NCI-H345 treated with DMSO at 0.1 percent for 48 hours (cell line): ENCODE results near the gene CCNY.
"Not testable (repeated sequence)": the region's sequence is repeated elsewhere in the genome, so short reads cannot be mapped to it uniquely, and the experiment has no call there.

Source experiments
- DNase-seq: peaks from one replicate; lab custom pipeline; 2025; ENCODE audit not compliant: unreplicated experiment; lab: John Stamatoyannopoulos, UW

Gene CCNY

GRCh38 chr10:35353805-35354204, 17.5 kb downstream of the CCNY start:
- DNase-seq = no peak

- DNase-seq = not testable (repeated sequence)
Observed at GRCh38 chr10:35354257-35354656, 17.9 kb downstream of the CCNY start.

- DNase-seq = no peak
Observed at GRCh38 chr10:35355971-35356724, 19.8 kb downstream of the CCNY start.

DNA sequence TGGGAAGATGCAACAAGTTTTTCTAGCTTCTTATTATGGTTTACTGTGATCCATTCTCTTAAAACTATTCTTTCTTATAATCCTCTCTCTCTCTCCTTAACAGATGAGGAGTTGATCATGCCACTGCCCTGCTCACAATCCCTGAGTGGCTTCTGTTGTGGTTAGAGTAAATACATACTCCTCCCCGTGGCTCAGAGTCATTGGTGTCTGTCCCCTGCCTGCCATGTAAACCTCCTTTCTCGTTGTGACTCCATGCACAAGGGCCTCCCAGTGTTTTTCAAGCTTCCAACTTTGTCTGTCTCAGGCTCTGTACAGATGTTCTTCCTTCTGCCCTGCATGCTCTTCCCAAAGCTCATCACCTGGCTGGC, 20.4 kb downstream of the CCNY start:
- no peak for DNase-seq

- DNase-seq = no peak
Observed at GRCh38 chr10:35359056-35359455, 22.7 kb downstream of the CCNY start.

- no peak for DNase-seq
Observed at GRCh38 chr10:35359873-35360272, 23.6 kb downstream of the CCNY start.

- DNase-seq = no peak
Observed at GRCh38 chr10:35362701-35363350, 26.5 kb downstream of the CCNY start.

DNA sequence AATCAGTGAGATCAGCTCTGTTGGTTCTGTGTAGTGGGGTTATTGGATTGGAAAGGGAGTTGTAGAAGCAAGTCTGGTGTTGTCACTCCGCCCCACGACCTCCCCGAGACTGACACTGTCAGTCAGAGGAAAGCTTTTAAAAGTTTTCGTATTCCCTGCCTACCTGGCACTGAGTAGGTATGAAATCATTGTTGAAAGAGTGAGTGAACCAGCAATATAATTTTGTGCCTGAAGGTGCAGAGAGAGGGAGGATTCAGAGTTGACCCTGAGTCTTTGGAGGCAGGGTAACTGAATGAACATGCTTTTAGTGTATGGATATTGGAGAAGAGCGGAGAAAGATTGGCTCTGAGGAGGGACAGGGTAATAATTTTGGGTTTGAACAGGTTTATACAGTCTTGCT, 27.3 kb downstream of the CCNY start:
- DNase-seq = no peak

GRCh38 chr10:35364808-35365207, 28.5 kb downstream of the CCNY start:
- no peak for DNase-seq

DNA sequence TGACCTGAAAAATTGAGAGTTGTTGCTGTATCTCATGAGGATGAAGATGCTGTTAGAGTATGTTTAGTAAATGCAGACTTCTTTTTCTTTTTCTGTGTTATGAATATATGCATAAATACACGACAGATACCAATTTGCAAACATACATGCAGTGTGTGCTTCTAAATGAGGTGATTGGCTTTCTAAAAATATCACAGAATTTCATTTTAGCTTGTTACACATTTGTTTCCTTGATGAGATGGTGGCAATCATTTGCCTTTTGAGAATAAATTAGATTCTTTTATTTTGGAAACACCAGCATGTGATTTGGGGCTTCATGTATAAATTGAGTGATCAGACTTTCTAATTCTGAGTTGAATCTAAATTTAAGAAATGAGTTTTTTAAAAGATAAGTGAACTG, 29.7 kb downstream of the CCNY start:
- DNase-seq = no peak

DNA sequence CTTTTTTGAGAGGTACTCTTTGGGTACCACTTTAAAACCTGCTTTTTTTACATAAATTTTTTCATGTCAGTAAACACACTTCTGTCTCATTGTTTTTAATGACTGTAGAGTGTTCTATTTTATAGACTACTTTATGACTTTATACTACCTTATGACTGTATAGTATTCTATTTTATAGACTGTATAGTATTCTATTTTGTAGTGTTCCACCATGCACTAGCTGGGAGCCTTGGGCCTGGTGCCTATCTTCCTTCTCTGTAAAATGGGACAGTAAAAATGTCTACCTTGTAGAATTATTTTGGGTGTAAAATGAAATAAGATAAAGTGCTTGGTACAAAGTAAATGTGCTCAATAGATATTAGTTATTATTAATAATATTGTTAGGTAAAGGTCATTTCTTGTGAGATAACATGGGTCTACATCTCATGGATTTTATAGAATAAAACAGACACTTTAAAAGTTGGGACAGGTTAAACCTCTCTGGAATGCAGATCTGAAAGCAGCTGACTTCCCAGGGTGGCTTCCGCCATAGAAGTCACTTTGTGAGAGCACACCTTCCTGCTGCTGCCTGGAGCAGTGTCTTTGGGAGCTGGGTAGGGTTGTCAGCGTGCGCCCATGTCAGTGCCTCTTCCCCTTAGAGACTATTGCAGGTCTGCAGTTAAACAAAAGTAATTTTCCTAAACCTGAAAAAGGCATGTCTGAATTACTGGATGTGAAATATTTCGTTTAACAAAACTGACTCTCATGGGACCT, 31.0 kb downstream of the CCNY start:
- DNase-seq = no peak

DNA sequence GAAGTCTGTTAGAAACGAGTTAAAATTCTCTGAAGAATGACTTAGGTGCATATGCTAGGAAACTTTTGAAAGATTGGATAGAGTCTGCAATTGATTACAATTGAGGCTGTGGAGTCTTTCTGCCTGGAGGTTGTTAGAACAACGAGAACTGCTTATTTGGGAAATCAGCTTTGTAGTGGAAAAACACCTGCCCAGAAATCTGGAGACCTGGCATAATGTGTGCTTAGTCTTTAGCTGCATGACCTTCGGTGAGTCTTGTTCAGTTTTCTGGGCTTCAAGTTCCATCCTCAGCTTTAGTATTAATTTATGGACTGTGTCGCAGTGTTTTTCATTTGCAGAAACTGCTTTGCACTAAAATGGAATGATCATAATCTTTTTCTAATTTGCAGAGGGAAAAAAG, 31.7 kb downstream of the CCNY start:
- no peak for DNase-seq

DNA sequence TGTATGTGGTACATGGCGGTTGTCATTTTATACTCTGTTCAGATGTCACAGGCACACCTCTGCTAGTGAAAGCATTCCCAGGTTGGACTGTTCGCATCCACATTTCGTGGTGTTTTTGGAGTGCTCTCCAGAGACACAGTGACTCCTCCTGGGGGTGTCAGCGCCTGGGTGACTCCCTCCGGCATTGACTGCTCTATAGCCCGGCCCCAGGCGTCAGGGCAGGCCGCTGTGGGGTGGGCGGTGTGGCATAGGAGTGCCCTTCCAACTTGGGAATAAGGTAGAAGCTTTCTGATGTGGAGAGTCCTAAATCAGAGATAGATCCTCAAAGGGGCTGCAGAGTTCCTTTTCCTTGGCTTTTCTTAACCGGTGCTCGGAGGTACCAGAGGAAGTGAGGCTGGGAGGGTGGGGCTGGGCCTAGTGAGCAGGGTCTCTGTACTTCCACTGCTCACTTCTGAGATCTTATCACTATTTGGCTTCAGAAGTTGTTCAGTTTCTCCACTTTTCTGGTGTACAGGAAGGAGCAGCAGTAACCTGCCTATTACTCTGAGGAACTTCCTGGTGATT, 32.3 kb downstream of the CCNY start:
- DNase-seq = no peak

- DNase-seq = no peak
Observed at GRCh38 chr10:35369049-35369611, 32.8 kb downstream of the CCNY start.

DNA sequence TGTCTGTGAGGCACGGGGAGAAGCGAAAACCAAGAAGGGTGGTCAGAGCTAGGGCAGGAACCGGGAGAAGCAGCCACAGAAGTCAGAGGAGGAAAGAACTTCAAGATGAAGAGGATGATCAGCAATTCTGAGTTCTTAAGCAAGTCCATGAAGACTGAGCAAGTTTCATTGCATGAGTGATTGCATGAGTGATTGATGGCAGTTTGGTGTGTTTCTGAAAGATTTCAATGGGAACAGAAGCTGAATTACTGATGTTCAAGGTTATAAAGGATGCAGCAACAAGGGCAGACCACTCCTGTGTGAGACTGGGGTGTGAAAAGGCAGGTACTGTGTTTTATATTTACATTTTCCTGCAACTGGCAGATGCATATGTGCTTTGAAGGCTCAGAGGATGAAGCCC, 35.4 kb downstream of the CCNY start:
- DNase-seq = no peak

DNA sequence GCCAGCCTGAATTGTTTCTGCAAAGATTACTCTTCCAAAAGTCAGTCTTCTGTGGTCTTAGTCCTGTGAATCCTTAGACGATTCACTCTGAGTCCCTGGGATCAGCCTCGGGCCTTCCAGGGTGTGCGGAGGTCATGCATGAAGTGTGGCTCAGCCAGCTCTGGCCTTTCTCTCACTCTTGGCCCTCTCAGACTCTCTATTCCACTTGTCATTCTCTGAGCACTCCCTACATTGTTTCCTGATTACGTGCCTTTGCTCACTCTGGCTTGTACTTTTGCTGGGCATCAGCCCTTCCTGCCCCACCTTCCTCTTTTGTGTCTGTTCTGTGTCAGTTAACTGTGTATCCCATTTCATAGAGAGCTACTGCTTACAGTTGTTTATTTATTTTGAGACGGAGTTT, 36.0 kb downstream of the CCNY start:
- no peak for DNase-seq

- no peak for DNase-seq
Observed at GRCh38 chr10:35375091-35375765, 38.9 kb downstream of the CCNY start.

- DNase-seq = no peak
Observed at GRCh38 chr10:35377050-35377728, 40.9 kb downstream of the CCNY start.

DNA sequence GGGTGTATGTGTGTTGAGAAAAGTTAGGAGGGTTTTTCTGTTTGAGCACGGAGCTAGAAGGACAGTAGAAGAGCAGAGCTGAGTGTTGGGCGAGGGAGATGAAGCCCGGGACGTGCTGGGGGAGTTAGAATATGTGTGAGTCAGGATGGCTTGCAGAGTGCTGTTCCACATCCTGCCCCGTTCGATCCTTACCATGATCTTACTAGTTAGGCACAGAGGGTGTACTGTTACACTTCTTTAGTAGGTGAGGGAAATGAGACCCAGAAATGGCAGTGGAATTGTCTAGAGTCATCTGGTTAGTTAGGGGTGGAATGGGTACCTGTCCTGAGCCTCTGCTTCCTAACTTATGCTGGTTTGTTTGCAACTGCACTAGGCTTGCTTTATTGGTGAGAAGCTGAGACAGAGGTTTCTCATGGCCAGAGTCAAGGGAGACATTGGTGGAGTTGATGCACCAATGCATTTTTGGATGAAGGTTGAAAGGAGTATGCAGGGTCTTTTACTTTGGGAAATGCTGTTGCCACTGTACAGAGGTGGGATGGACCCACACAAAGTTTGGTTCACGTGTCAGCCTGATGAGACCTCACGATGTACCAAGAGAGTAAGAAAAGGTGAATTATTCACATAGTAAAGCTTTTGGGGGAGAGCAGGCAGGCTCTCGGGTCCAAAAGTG, 42.4 kb downstream of the CCNY start:
- DNase-seq = no peak
